ENCODE data around the gene TMEM203.

DNA sequence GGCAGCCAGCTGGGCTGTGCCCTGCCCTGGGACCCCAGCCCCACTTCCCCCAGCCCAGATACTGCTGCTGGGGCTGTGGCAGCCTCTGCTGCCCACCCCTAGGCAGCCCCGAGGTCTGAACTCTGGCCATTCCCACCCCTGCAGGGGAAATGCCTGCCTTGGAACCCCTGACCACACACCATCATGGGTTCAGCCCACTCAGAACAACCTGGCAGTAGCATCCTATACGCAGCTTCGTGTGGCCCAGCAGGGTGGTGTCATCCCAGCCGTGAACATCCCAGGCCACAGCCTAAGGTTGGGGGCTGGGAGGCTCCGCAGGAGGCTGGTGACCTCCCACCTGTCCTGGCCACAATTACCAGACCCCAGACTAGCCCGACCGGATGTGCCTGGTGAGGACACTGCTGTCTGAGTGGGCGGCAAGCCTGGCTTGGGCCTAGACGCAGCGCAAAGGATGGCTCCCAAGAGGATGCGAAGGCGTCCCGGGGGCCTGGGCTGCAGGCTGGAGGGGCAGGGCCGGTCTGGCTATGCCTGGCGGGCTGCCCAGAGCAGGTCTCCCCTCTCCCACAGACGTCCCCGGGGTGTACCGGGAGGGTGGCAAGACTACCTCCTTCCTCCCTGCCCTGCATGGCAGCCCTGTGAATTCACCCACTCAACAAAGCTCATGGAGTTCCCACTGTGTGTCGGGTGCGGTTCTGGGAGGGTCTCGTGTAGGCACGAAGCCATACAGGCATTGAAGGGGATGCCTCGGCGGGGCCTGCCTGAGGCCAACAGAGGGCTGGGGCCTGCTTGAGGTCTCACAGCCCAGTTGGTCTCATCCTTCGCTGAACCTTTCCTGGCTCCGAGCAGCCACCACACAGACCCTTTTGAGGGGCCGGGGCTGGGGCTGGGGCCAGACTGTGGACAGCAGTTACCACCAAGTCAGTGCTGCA is 23.8 kb upstream of the TMEM203 start:
- TF ChIP-seq, protein P1, sequence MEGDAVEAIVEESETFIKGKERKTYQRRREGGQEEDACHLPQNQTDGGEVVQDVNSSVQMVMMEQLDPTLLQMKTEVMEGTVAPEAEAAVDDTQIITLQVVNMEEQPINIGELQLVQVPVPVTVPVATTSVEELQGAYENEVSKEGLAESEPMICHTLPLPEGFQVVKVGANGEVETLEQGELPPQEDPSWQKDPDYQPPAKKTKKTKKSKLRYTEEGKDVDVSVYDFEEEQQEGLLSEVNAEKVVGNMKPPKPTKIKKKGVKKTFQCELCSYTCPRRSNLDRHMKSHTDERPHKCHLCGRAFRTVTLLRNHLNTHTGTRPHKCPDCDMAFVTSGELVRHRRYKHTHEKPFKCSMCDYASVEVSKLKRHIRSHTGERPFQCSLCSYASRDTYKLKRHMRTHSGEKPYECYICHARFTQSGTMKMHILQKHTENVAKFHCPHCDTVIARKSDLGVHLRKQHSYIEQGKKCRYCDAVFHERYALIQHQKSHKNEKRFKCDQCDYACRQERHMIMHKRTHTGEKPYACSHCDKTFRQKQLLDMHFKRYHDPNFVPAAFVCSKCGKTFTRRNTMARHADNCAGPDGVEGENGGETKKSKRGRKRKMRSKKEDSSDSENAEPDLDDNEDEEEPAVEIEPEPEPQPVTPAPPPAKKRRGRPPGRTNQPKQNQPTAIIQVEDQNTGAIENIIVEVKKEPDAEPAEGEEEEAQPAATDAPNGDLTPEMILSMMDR (IDR thresholded peaks at IDR 0.05) = no peak
- TF ChIP-seq POLR2A (IDR thresholded peaks at IDR 0.05) = no peak

Measured in ovary (tissue), 3 donors.